Fibroblast of pulmonary artery (primary cell): ENCODE measurements around the gene WDR91.

Experiments
- DNase-seq: peaks from one replicate; pipeline ENCODE4 v3.0.0-alpha.2; 2010; ENCODE audit warnings: low read depth
- H3K4me3 ChIP-seq: replicated peaks from 2 replicates; pipeline ENCODE4 v1.5.1; 2011; ENCODE audit warnings: low read depth, mild to moderate bottlenecking, control low read depth, low read length, moderate library complexity
- TF ChIP-seq, protein P1 (sequence below): IDR thresholded peaks from 2 replicates; pipeline ENCODE4 v1.5.1; 2011; ENCODE audit warnings: mild to moderate bottlenecking, control low read depth, low read length, inconsistent platforms; ENCODE audit errors: missing control alignments

Gene WDR91

DNA sequence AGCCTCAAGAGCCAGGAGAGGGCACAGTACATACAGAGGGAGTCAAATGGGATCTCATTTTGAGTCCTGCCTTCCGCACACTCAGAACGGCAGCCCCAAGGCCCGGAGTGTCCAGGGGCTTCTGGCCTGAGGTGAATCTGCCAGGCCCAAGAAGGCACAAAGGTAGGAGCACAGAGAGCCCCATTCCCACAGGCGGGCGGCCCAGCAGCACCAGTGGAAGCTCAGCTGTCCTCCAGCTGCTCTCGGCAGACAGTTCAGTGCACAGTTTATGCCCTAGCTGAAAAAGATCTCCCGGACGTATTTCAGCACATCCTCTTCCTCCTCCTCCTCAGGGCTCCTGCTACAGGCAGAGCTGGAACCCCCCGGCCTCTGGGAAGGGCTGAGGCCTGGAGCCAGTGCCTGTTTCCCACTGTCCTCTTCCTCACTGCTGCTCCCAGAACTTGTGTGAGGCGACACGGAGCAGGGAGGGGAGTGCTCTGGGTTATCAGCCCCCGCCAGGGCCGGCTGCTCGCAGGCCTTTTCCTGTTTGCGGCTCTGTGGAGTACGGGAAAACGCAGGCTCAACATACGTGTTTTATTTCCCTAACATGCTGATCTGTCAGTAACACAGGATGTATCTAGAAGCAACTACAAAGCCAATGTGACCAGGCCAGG, 44.9 kb downstream of the WDR91 start:
- no peak overlapping the region for H3K4me3 ChIP-seq
- TF ChIP-seq, protein P1, sequence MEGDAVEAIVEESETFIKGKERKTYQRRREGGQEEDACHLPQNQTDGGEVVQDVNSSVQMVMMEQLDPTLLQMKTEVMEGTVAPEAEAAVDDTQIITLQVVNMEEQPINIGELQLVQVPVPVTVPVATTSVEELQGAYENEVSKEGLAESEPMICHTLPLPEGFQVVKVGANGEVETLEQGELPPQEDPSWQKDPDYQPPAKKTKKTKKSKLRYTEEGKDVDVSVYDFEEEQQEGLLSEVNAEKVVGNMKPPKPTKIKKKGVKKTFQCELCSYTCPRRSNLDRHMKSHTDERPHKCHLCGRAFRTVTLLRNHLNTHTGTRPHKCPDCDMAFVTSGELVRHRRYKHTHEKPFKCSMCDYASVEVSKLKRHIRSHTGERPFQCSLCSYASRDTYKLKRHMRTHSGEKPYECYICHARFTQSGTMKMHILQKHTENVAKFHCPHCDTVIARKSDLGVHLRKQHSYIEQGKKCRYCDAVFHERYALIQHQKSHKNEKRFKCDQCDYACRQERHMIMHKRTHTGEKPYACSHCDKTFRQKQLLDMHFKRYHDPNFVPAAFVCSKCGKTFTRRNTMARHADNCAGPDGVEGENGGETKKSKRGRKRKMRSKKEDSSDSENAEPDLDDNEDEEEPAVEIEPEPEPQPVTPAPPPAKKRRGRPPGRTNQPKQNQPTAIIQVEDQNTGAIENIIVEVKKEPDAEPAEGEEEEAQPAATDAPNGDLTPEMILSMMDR: no peak
- no peak for DNase-seq

DNA sequence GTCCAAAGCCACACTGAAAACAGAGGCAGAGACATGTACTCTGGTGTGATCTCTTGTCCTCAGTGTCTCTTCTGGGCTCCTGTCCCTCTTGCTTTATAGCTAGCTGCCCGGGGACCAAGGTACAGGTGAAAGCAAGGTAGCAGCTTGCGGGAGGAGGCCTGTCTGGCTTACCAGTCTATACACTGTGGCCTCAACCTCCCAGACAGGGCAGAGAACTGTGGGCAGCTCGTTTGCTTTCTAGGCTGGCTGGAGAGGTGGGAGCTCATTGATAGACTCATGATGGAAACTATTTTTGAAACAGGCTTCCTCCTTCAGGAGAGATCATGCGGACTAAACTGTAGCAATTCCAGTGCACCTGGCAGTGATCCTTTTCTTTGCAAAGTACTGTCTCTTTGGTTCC, 45.5 kb downstream of the WDR91 start:
- DNase-seq: no peak
- no peak overlapping the region for H3K4me3 ChIP-seq
- TF ChIP-seq, protein P1: no peak

DNA sequence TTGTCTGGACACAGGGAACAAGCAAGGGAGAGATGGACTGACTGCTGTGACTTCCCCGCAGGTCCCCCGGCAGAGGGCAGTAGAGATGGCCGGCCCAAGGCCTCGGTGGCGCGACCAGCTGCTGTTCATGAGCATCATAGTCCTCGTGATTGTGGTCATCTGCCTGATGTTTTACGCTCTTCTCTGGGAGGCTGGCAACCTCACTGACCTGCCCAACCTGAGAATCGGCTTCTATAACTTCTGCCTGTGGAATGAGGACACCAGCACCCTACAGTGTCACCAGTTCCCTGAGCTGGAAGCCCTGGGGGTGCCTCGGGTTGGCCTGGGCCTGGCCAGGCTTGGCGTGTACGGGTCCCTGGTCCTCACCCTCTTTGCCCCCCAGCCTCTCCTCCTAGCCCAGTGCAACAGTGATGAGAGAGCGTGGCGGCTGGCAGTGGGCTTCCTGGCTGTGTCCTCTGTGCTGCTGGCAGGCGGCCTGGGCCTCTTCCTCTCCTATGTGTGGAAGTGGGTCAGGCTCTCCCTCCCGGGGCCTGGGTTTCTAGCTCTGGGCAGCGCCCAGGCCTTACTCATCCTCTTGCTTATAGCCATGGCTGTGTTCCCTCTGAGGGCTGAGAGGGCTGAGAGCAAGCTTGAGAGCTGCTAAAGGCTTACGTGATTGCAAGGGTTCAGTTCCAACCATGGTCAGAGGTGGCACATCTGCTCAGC, 46.8 kb downstream of the WDR91 start:
- H3K4me3 ChIP-seq: no peak overlapping the region
- no peak for DNase-seq
- TF ChIP-seq, protein P1: no peak

DNA sequence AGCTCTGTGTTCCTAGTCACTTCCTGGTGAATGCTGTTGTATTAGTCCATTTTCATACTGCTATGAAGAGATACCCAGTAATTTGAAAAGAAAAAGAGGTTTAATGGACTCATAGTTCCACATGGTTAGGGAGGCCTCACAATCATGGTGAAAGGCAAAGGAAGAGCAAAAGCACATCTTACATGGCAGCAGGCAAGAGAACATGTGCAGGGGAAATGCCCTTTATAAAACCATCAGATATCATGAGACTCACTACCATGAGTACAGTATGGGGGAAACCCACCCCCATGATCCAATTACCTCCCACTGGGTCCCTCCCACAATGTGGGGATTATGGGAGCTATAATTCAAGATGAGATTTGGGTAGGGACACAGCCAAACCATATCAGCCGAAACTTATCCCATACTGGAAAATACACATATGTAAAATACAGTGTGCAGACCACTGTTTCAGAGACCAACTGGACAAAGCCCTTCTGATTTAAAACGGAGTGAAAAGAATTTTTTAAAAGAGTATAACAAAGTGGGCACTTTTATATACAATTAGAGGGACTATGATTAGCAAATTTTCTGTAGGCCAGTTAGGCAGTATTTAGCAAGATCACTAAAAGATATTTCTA, 48.8 kb downstream of the WDR91 start:
- TF ChIP-seq, protein P1: no peak
- DNase-seq: no peak

DNA sequence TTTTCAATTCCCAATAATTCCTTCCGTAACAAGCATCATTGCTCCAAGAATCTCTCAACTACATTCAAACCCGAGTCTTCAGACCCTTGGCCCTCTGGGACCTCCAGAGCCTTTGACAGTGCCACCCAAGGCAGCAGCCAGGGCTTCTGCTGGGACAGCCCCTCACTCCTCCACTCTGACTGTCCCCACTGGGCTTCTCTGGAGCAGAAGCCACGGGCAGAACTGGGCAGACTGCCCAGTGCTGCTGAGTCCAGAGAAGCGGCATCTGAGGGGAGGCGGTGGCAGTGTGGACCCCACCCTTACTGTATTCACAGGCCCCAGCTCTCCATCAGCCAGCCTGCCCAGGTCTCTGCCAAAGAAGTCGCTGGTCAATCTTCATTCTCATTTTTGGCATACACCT, 49.7 kb downstream of the WDR91 start:
- H3K4me3 ChIP-seq: no peak overlapping the region
- DNase-seq: no peak
- TF ChIP-seq, protein P1: no peak

More for the DNA sequence above, 48.8 kb downstream of the WDR91 start:
- H3K4me3 ChIP-seq: no peak overlapping the region

DNA sequence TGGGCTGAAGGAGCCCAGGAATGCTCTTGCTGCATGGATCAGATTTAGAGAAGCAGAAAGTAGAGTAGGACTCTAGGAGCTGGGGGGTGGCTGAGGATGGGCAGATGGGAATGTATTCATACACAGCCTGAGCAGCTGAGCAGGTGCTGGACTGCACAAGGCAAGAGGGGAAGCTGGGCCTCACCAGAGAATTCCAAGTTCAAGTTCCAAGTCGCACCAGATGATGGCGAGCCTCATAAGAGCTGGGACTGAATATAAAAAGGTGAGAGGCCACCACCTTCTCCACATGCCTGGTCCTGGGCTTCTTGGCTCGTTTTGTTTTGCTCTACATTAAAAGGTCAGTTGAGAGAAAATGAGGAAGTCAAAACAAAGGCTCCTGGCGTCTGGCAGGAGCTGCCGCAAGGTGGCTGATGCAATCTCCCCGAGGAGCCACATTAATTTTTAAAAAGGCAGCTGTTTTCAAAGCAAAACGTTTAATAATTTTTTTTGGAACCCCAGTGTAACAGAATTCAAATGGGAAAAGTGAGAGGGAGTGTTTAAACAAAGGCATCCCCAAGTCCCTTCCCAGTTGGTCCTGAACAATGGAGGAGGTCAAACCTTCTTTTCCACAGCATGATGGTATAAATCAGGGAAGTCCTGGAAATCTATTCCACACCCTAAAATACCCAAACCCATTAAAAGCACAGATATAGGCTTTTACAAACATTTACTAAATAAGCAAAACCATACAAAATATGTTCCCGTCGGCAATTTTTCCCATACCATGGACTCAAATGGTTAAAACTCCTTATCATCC, 50.3 kb downstream of the WDR91 start:
- no peak overlapping the region for H3K4me3 ChIP-seq
- peak; percentile 18 for DNase-seq
- TF ChIP-seq, protein P1: no peak
